HEK293 (cell line): Measurements from ENCODE around the gene HS1BP3.

Experiments
- CTCF ChIA-PET: fragments of 350-600 bp; formaldehyde crosslinking; extraction: SDS; loops from one replicate; lab custom pipeline; 2021; ENCODE audit warnings: antibody characterized with exemption; lab: Yijun Ruan, JAX
- POLR2A ChIA-PET: fragments of 300-600 bp; formaldehyde crosslinking; extraction: SDS; loops from one replicate; lab custom pipeline; 2020; ENCODE audit warnings: antibody characterized with exemption, inconsistent platforms; lab: Yijun Ruan, JAX
- H3K27ac ChIP-seq: fragments of 200-500 bp; sonication (Bioruptor generic); 2 replicates; pipeline ENCODE4 v1.5.1; 2014; ENCODE audit warnings: low read depth, low read length, control low read depth, inconsistent platforms; ENCODE audit errors: extremely low read depth
- H3K36me3 ChIP-seq, 2 experiments: fragments of 200-500 bp in 1 of 2; sonication (Bioruptor generic) in 1 of 2; 1 replicate in 1 of 2; 2 replicates in 1 of 2; pipeline ENCODE4 v1.5.1; 2014 to 2017; ENCODE audit warnings: inconsistent platforms in 2 of 2, low read length in 2 of 2; ENCODE audit not compliant: control insufficient read depth in 2 of 2, insufficient read depth in 1 of 2
- H3K4me1 ChIP-seq: fragments of 200-500 bp; sonication (Bioruptor generic); 2 replicates; pipeline ENCODE4 v1.5.1; 2014; ENCODE audit warnings: mild to moderate bottlenecking, low read length, inconsistent platforms; ENCODE audit not compliant: control insufficient read depth, insufficient read depth
- H3K4me3 ChIP-seq: 2 replicates; pipeline ENCODE4 v1.5.1; 2011; ENCODE audit warnings: low read depth, mild to moderate bottlenecking, control low read depth, low read length, moderate library complexity
- H3K9me3 ChIP-seq: fragments of 200-500 bp; sonication (Bioruptor generic); 2 replicates; pipeline ENCODE4 v1.5.1; 2014; ENCODE audit warnings: low read depth, low read length, inconsistent platforms; ENCODE audit not compliant: control insufficient read depth, insufficient read depth
- GFI1B ChIP-seq: fragments of 450-650 bp; formaldehyde crosslinking; IDR thresholded peaks from 2 replicates; pipeline ENCODE4 v1.5.1; 2016; ENCODE audit warnings: missing biosample characterization, missing genetic modification characterization
- GLI2 ChIP-seq: fragments of 450-650 bp; formaldehyde crosslinking; IDR thresholded peaks from 2 replicates; pipeline ENCODE4; 2017; ENCODE audit warnings: missing biosample characterization, missing genetic modification characterization, low read depth, borderline replicate concordance
- GLIS2 ChIP-seq: fragments of 450-650 bp; formaldehyde crosslinking; IDR thresholded peaks from 2 replicates; pipeline ENCODE4 v1.5.1; 2016; ENCODE audit warnings: missing biosample characterization, missing genetic modification characterization
- HOXD13 ChIP-seq: sonication (generic); formaldehyde crosslinking; IDR thresholded peaks from 2 replicates; pipeline ENCODE4 v1.8.0; 2022; ENCODE audit warnings: missing genetic modification reagents, borderline replicate concordance
- RBAK ChIP-seq: fragments of 450-650 bp; formaldehyde crosslinking; IDR thresholded peaks from 2 replicates; pipeline ENCODE4 v1.5.1; 2016; ENCODE audit warnings: missing biosample characterization, missing genetic modification characterization
- ZBTB20 ChIP-seq: fragments of 450-650 bp; formaldehyde crosslinking; IDR thresholded peaks from 2 replicates; pipeline ENCODE4 v1.5.1; 2016; ENCODE audit warnings: missing biosample characterization, missing genetic modification characterization
- ZFP37 ChIP-seq: fragments of 450-650 bp; formaldehyde crosslinking; IDR thresholded peaks from 2 replicates; pipeline ENCODE4 v1.5.1; 2016; ENCODE audit warnings: missing biosample characterization, missing genetic modification characterization
- ZNF132 ChIP-seq: fragments of 450-650 bp; formaldehyde crosslinking; IDR thresholded peaks from 2 replicates; pipeline ENCODE4 v1.5.1; 2017; ENCODE audit warnings: missing biosample characterization, missing genetic modification characterization, borderline replicate concordance
- ZNF184 ChIP-seq: fragments of 450-650 bp; IDR thresholded peaks from 2 replicates; pipeline ENCODE4 v1.5.1; 2018; ENCODE audit warnings: missing biosample characterization, mild to moderate bottlenecking, missing genetic modification characterization
- ZNF214 ChIP-seq: fragments of 450-650 bp; formaldehyde crosslinking; IDR thresholded peaks from 2 replicates; pipeline ENCODE4 v1.5.1; 2017; ENCODE audit warnings: missing biosample characterization, mild to moderate bottlenecking, missing genetic modification characterization, borderline replicate concordance
- ZNF274 ChIP-seq, 2 experiments: fragments of 200-500 bp in 1 of 2; fragments of 450-650 bp in 1 of 2; sonication (Bioruptor generic) in 1 of 2; formaldehyde crosslinking in 1 of 2; IDR thresholded peaks; 2 replicates each; pipeline versions ENCODE4 v1.5.1 to v1.6.1; 2014 to 2016; ENCODE audit warnings: borderline replicate concordance in 1 of 2, inconsistent platforms in 1 of 2, low read length in 1 of 2, missing biosample characterization in 1 of 2, missing genetic modification characterization in 1 of 2
- ZNF335 ChIP-seq: fragments of 450-650 bp; formaldehyde crosslinking; conservative IDR thresholded peaks from 2 replicates; pipeline ENCODE4 v1.5.1; 2016; ENCODE audit warnings: missing biosample characterization, missing genetic modification characterization
- ZNF391 ChIP-seq: fragments of 450-650 bp; formaldehyde crosslinking; IDR thresholded peaks from 2 replicates; pipeline ENCODE4 v1.5.1; 2016; ENCODE audit warnings: low read depth, missing biosample characterization, missing genetic modification characterization, borderline replicate concordance
- ZNF596 ChIP-seq: fragments of 450-650 bp; IDR thresholded peaks from 2 replicates; pipeline ENCODE4 v1.5.0; 2018; ENCODE audit warnings: missing biosample characterization, mild to moderate bottlenecking, missing genetic modification characterization, moderate library complexity
- ZNF777 ChIP-seq: fragments of 450-650 bp; formaldehyde crosslinking; IDR thresholded peaks from 2 replicates; pipeline ENCODE4 v1.5.1; 2017; ENCODE audit warnings: missing biosample characterization, missing genetic modification characterization, borderline replicate concordance
- ZSCAN30 ChIP-seq: fragments of 450-650 bp; IDR thresholded peaks from 2 replicates; pipeline ENCODE4 v1.5.1; 2018; ENCODE audit warnings: missing biosample characterization, mild to moderate bottlenecking, missing genetic modification characterization, moderate library complexity
- TF ChIP-seq, protein P1 (sequence below): fragments of 450-650 bp; formaldehyde crosslinking; IDR thresholded peaks from 2 replicates; pipeline ENCODE4 v1.5.1; 2016; ENCODE audit warnings: missing biosample characterization, missing genetic modification characterization
- TF ChIP-seq, protein P2 (sequence below): fragments of 450-650 bp; formaldehyde crosslinking; IDR thresholded peaks from 2 replicates; pipeline ENCODE4 v1.5.1; 2016; ENCODE audit warnings: missing biosample characterization, missing genetic modification characterization
- TF ChIP-seq, protein P3 (sequence below): fragments of 450-650 bp; formaldehyde crosslinking; IDR thresholded peaks from 2 replicates; pipeline ENCODE4 v1.5.1; 2016; ENCODE audit warnings: missing biosample characterization, missing genetic modification characterization, low read depth
- TF ChIP-seq, protein P4 (sequence below): fragments of 450-650 bp; formaldehyde crosslinking; conservative IDR thresholded peaks from 2 replicates; pipeline ENCODE4 v1.5.1; 2016; ENCODE audit warnings: low read depth, missing biosample characterization, missing genetic modification characterization

The HS1BP3 gene

DNA sequence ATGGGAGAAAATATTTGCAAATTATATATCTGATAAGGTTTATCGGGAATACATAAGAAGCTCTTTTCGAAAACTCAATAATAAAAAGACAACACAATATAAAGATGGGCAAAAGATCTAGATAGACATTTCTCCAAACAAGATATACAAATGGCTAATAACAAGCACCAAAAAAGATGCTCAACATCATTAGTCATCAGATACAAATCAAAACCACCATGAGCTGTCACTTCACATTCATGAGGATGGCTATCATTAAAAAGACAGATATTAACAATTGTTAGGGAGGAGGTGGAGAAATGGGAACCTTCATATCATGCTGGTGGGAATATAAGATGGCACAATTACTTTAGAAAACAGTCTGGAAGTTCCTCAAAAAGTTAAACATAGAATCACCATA is 48.1 kb downstream of the HS1BP3 start:
- no peak overlapping the region for H3K4me3 ChIP-seq
- ChIA-PET CTCF (interaction anchor here (0.8 to 1.5 kb wide), 6 partner anchors 16 to 158 kb away, joined by 3 to 7 read pairs (median 5); no protein-coding TSS in a partner anchor), POLR2A (interaction anchor here (1.2 kb wide), 2 partner anchors 154 to 156 kb away, joined by 4 to 5 read pairs; partner anchors contain the start of gene RHOB)
- H3K4me1 ChIP-seq: no peaks in the 10 kb centered on the region
- no peaks in the 10 kb centered on the region for H3K36me3 ChIP-seq
- no peak for TF ChIP-seq ZNF214 (tag by site-specific recombination)
- TF ChIP-seq GLIS2: no peak
- TF ChIP-seq ZNF274 (IDR thresholded peaks at IDR 0.05; ENCODE audit: low read length): no peak
- no peak for TF ChIP-seq ZNF274 (tag by site-specific recombination; IDR thresholded peaks at IDR 0.05; ENCODE audit: borderline replicate concordance)
- no peak for TF ChIP-seq ZBTB20 (tag by site-specific recombination)
- TF ChIP-seq ZNF335 (tag by site-specific recombination): no peak
- no peak overlapping the region for H3K27ac ChIP-seq
- H3K9me3 ChIP-seq: no peaks in the 10 kb centered on the region

DNA sequence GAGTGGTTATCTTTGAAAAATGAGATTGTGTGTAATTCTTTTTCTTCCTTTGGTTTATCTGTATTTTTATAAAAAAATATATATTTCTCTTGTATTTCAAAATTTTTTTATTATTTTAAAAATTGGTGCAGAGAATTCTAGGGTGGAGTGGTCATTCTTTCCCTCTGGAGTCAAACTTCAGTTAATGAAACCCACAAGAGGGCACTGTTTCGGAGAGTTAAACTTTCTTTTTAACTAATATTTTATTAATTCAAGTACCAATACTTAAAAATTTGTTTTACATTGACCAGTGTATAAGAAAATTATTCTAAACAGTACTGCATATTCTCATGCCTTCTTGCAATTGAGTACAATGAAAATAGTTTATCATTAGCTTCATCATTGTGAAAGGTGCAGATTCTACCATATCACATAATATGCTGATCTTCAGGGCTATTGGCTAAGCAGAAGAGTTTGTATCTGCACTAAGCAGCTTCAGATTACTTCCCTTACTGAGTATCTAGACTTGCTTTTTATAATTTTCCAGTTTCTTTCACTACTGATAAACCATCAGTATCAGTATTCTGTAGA is 50.1 kb downstream of the HS1BP3 start:
- no peak overlapping the region for H3K27ac ChIP-seq
- ChIA-PET CTCF (interaction anchor here (0.5 to 2.0 kb wide), 11 partner anchors 11 to 373 kb away, joined by 3 to 10 read pairs (median 4); no protein-coding TSS in a partner anchor), POLR2A (interaction anchor here (1.6 kb wide), 1 partner anchor 154 kb away, joined by 8 read pairs; the partner anchor contains the start of gene RHOB)
- no peaks in the 10 kb centered on the region for H3K36me3 ChIP-seq
- no peak overlapping the region for H3K4me3 ChIP-seq
- no peaks in the 10 kb centered on the region for H3K9me3 ChIP-seq
- H3K4me1 ChIP-seq: no peaks in the 10 kb centered on the region
- TF ChIP-seq HOXD13 (CRISPR knock-in tag) (no peak), GLI2 (tag by site-specific recombination) (no peak), ZFP37 (tag by site-specific recombination) (no peak), ZNF184 (no peak), ZSCAN30 (tag by site-specific recombination) (no peak), RBAK (tag by site-specific recombination) (no peak), ZNF596 (tag by site-specific recombination) (no peak), ZNF132 (tag by site-specific recombination) (no peak), GFI1B (tag by site-specific recombination) (no peak), ZNF391 (tag by site-specific recombination) (no peak), ZNF777 (tag by site-specific recombination) (no peak)
- TF ChIP-seq, protein P1, sequence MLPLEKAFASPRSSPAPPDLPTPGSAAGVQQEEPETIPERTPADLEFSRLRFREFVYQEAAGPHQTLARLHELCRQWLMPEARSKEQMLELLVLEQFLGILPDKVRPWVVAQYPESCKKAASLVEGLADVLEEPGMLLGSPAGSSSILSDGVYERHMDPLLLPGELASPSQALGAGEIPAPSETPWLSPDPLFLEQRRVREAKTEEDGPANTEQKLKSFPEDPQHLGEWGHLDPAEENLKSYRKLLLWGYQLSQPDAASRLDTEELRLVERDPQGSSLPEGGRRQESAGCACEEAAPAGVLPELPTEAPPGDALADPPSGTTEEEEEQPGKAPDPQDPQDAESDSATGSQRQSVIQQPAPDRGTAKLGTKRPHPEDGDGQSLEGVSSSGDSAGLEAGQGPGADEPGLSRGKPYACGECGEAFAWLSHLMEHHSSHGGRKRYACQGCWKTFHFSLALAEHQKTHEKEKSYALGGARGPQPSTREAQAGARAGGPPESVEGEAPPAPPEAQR (tag by site-specific recombination): no peak
- TF ChIP-seq, protein P2, sequence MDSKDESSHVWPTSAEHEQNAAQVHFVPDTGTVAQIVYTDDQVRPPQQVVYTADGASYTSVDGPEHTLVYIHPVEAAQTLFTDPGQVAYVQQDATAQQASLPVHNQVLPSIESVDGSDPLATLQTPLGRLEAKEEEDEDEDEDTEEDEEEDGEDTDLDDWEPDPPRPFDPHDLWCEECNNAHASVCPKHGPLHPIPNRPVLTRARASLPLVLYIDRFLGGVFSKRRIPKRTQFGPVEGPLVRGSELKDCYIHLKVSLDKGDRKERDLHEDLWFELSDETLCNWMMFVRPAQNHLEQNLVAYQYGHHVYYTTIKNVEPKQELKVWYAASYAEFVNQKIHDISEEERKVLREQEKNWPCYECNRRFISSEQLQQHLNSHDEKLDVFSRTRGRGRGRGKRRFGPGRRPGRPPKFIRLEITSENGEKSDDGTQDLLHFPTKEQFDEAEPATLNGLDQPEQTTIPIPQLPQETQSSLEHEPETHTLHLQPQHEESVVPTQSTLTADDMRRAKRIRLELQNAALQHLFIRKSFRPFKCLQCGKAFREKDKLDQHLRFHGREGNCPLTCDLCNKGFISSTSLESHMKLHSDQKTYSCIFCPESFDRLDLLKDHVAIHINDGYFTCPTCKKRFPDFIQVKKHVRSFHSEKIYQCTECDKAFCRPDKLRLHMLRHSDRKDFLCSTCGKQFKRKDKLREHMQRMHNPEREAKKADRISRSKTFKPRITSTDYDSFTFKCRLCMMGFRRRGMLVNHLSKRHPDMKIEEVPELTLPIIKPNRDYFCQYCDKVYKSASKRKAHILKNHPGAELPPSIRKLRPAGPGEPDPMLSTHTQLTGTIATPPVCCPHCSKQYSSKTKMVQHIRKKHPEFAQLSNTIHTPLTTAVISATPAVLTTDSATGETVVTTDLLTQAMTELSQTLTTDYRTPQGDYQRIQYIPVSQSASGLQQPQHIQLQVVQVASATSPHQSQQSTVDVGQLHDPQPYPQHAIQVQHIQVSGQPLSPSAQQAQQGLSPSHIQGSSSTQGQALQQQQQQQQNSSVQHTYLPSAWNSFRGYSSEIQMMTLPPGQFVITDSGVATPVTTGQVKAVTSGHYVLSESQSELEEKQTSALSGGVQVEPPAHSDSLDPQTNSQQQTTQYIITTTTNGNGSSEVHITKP: no peak
- TF ChIP-seq, protein P3, sequence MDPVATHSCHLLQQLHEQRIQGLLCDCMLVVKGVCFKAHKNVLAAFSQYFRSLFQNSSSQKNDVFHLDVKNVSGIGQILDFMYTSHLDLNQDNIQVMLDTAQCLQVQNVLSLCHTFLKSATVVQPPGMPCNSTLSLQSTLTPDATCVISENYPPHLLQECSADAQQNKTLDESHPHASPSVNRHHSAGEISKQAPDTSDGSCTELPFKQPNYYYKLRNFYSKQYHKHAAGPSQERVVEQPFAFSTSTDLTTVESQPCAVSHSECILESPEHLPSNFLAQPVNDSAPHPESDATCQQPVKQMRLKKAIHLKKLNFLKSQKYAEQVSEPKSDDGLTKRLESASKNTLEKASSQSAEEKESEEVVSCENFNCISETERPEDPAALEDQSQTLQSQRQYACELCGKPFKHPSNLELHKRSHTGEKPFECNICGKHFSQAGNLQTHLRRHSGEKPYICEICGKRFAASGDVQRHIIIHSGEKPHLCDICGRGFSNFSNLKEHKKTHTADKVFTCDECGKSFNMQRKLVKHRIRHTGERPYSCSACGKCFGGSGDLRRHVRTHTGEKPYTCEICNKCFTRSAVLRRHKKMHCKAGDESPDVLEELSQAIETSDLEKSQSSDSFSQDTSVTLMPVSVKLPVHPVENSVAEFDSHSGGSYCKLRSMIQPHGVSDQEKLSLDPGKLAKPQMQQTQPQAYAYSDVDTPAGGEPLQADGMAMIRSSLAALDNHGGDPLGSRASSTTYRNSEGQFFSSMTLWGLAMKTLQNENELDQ (tag by site-specific recombination): no peak
- TF ChIP-seq, protein P4, sequence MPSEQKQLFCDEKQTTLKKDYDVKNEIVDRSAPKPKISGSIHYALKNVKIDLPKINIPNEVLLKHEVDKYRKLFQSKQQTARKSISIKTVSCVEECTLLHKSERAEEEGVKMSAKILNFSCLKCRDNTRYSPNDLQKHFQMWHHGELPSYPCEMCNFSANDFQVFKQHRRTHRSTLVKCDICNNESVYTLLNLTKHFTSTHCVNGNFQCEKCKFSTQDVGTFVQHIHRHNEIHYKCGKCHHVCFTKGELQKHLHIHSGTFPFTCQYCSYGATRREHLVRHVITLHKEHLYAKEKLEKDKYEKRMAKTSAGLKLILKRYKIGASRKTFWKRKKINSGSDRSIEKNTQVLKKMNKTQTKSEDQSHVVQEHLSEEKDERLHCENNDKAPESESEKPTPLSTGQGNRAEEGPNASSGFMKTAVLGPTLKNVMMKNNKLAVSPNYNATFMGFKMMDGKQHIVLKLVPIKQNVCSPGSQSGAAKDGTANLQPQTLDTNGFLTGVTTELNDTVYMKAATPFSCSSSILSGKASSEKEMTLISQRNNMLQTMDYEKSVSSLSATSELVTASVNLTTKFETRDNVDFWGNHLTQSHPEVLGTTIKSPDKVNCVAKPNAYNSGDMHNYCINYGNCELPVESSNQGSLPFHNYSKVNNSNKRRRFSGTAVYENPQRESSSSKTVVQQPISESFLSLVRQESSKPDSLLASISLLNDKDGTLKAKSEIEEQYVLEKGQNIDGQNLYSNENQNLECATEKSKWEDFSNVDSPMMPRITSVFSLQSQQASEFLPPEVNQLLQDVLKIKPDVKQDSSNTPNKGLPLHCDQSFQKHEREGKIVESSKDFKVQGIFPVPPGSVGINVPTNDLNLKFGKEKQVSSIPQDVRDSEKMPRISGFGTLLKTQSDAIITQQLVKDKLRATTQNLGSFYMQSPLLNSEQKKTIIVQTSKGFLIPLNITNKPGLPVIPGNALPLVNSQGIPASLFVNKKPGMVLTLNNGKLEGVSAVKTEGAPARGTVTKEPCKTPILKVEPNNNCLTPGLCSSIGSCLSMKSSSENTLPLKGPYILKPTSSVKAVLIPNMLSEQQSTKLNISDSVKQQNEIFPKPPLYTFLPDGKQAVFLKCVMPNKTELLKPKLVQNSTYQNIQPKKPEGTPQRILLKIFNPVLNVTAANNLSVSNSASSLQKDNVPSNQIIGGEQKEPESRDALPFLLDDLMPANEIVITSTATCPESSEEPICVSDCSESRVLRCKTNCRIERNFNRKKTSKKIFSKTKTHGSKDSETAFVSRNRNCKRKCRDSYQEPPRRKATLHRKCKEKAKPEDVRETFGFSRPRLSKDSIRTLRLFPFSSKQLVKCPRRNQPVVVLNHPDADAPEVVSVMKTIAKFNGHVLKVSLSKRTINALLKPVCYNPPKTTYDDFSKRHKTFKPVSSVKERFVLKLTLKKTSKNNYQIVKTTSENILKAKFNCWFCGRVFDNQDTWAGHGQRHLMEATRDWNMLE (tag by site-specific recombination): no peak
